GM21529 (cell line): ENCODE data around the gene FBXL17.
"Not testable (repeated sequence)": the region's sequence is repeated elsewhere in the genome, so short reads cannot be mapped to it uniquely, and the experiment has no call there.

Experiments used
- ATAC-seq: cut with Tn5 transposase; IDR thresholded peaks from one replicate; pipeline ENCODE4 v1.9.1; 2021; ENCODE audit not compliant: unreplicated experiment

FBXL17 gene

DNA sequence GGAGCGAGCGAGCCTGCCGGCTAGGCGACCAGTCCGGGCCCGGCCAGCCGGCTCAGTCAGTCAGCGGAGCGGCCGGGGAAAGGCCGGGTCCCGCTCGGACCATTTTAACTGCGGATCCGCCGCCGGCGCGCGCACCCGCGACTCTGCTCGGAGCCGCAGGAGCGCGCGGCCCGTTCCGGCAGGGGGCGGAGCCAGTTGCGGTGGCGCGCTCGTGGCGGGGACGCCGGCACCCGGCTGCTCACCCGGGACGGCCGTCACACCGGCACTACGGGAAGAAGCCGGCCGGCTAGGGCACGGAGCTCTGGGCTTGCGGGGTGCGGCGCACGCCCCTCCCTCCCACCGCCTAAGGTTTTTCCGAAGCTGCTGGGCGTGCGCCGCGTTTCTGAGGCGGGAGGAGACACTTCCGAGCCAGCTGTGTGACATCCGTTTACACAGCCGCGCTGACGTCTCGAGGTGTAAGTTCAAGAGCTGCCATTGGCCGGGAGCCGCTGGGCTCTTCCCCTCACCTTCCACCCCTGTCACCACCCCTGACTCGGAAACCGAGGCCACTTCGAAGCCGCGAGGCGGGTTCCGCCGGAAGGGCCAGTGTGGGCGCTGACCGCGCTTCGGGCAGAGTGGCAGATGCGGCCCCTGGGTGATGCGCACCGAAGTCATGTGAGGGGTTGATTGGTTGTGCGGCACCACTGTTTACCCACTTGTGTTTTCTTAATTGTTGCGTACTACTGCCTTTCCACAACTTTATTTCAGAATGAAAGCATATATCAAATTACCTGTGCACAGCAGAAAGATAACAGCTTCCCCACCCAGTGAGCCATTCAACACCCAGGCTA, at the start of gene FBXL17:
FBXL17 (minus strand) TSS at position 145 of the 830 bp plus-strand sequence.
- ATAC-seq, result peak; percentile 76

DNA sequence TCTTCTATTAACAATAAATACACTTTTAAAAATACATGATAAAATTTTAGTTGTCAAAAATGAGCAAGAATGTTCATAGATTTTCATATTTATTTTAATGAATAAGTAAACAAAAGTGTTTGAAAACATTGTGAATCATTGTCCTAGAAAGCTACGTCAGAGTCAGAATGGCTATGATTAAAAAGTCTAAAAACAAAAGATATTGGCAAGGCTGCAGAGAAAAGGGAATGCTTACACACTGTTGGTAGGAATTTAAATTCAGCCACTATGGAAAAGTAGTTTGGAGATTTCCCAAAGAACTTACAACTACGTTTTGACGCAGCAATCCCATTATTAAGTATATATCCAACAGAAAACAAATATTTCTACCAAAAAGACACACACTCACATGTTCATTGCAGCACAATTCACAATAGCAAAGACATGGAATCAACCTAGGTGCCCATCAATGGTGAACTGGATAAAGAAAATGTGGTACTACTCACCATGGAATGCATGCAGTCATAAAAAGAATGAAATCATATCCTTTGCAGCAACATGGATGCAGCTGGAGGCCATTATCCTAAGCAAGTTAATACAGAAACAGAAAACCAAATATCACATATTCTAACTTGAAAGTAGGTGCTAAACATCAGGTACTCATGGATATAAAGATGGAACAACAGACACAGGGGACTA, 49.2 kb upstream of the FBXL17 start:
- ATAC-seq, result no peak

DNA sequence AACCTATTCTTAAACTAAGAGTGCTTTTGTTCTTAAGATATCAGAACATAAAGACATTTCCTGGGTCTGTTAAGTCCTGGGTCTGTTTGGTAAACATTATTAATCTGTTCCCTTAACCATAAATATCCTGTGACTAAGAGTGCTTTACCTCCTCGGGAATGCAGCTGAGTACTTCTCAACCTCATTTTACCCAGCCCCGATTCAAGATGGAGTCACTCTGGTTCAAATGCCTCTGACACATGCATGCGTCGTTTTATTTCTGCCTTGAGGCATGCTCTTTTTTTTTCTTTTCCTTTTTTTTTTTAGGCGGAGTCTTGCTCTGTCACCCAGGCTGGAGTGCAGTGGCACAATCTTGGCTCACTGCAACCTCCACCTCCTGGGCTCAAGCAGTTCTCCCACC, 39.8 kb upstream of the FBXL17 start:
- no peak for ATAC-seq

- no peak for ATAC-seq
Measured at GRCh38 chr5:108420755-108421154, 38.9 kb upstream of the FBXL17 start.

DNA sequence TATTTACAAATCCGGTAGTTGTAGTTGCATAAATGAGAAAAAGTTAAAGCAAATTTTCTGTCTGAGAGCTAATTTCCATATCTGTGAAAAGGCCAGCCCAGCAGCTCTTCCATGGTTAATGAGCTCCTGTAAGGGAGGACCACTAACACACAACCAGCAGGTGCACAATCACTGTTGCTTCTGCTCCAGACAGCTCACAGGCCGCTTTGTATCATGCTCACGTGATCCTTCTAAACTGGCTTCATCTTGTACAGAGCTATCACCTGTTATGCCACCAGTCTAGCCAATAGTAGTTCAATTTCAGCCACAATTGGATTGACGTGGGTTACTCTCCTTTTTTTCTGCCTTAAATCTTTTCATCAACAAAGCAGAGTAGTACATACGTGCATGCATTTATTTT, 38.3 kb upstream of the FBXL17 start:
- no peak for ATAC-seq

- no peak for ATAC-seq
Measured at GRCh38 chr5:108418197-108418596, 36.3 kb upstream of the FBXL17 start.

DNA sequence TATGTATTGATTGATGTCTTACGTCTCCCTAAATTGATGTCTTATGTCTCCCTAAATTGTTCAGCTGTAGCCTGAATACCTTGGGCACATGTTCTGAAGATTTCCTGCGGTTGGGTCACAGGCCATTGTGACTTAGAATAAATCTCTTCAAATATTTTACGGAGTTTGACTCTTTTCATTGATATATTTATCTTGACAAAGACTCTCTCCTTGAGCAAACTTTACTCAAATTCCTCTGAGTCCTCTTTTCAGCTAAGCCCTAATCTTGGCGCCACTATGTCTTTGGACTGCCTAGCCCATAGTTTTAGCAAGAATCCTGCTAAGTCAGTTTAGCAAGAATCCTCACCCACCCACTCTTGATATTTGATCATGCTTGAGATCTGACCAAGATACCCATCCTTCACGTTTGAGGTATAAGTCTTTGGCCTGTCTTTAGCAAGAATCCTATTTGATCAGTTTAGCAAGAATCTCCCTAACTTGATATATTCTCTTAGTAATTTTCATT, 35.3 kb upstream of the FBXL17 start:
- no peak for ATAC-seq

- ATAC-seq, result no peak
Measured at GRCh38 chr5:108415726-108416125, 33.8 kb upstream of the FBXL17 start.

GRCh38 chr5:108409786-108410185, 27.9 kb upstream of the FBXL17 start:
- ATAC-seq, result no peak

DNA sequence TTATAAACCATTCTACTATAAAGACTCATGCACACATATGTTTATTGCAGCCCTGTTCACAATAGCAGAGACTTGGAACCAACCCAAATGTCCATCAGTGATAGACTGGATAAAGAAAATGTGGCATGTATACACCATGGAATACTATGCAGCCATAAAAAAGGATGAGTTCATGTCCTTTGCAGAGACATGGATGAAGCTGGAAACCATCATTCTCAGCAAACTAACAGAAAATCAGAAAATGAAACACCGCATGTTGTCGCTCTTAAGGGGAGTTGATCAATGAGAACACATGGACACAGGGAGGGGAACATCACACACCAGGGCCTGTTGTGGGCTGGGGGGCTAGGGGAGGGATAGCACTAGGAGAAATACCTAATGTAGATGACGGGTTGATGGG, 23.3 kb upstream of the FBXL17 start:
- ATAC-seq, result not testable (repeated sequence)

DNA sequence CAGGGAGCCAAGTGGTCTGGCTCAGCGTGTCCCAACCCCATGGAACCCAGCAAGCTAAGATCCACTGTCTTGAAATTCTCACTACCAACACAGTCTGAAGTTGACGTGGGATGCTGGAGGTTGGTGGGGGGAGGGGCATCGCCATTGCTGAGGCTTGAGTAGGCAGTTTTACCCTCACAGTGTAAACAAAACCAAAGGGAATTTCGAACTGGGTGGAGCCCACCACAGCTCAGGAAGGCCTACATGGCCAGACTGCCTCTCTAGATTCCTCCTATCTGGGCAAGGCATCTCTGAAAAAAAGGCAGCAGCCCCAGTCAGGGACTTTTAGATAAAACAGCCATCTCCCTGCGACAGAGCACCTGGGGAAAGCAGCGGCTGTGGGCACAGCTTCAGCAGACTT, 17.1 kb upstream of the FBXL17 start:
- ATAC-seq, result no peak

DNA sequence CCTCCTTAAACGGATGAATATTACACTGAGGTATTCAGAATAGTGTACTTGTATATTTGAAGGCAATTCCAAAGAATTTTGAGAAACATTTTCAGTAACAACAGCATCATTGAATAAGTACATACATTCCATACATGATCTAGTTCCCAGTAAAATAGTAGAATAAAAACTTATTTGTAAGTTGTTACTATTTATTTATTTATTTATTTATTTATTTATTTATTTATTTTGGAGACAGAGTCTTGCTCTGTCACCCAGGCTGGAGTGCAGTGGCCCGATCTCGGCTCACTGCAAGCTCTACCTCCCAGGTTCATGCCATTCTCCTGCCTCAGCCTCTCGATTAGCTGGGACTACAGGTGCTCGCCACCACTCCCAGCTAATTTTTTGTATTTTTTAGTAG, 14.9 kb upstream of the FBXL17 start:
- not testable (repeated sequence) for ATAC-seq

- no peak for ATAC-seq
Measured at GRCh38 chr5:108387758-108388157, 5.9 kb upstream of the FBXL17 start.

- no peak for ATAC-seq
Measured at GRCh38 chr5:108386345-108387061, 4.6 kb upstream of the FBXL17 start.

DNA sequence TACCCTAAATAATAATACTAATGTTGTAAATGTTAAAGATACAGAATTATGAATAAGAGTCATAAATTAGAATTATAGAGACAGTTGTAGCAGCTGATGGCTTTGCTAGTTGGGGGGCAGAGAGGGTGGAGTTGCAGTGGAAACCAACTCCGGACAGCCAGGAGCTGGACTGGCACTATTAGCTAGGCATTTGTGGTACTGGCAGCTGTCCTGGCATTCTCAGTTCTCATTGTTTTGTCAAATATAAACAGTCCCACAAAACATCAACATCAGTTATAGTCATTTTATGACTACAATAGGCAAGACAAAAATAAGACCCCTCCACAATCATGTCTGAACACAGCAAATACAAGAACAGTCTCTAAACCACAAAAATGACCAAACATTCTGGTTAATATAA, 2.8 kb upstream of the FBXL17 start:
- ATAC-seq, result no peak

- ATAC-seq, result no peak
Measured at GRCh38 chr5:108382784-108383330, 959 bp upstream of the FBXL17 start.

- peak; percentile 47 for ATAC-seq
Measured at GRCh38 chr5:108381350-108381953, 446 bp downstream of the FBXL17 start.

- peak; percentile 33 for ATAC-seq
Measured at GRCh38 chr5:108380531-108381349, 1.2 kb downstream of the FBXL17 start.

DNA sequence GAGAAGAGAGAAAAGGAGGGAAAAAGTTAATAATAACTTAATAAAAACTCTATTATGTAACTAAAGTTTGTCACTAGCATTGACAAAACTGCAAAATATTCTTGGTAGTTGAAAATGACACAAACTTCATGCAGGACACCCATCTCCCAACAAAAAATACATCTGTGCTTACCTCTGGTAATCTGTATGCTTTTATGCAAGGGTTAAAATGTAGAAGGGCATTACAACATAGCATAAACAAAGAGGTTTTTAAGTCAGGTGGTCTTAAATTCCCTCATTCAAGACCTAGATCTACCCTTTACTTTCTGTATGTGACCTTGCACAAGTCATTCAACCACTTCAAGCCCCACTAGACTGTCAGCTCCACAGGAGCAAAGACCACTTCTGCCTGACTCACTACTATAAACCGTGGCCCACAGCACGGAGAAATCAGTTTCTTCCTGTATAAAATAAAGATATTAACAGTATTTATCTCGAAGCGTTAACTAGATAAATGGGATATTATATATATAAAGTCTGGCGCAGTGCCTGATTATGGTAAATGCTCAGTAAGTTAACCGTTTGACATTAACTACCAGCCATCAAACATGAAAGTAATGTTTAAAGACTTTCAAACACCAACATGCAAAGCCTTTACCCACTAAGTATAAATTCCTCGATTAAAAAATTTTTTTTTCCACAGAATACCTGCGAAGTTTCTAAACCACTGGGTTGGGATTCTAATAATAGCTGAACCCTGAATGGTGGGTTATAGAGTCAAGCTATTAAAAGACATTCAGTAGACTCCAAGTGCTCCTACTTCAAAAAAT, 2.0 kb downstream of the FBXL17 start:
- ATAC-seq, result no peak
